ENCODE results near the gene AMIGO2. TPM values are rescaled to one million over a fixed set of nuclear protein-coding genes. Genes with fewer than 3 reads are reported as not detected.
A peak's percentile ranks its signal among the peaks of the same experiment; 100 is the strongest.

The AMIGO2 gene
- total and polyA plus RNA-seq, 10 donors: 6.7 to 27.1 (median 18.0) TPM

- intact Hi-C loops (cut with DNase I; ENCODE audit: low total_unique reads): no loop called here
- no peaks in the 10 kb centered on the region for H3K36me3 ChIP-seq
- WGBS, 5 donors: 87 to 94% (median 93%) methylated on average over 8 of the region's 8 CpGs
These were observed 1.7 kb downstream of the AMIGO2 start for GRCh38 chr12:47078086-47078395.

GRCh38 chr12:47077206-47078085, 2.3 kb downstream of the AMIGO2 start:
- H3K36me3 ChIP-seq: no peaks in the 10 kb centered on the region
- H3K27ac ChIP-seq: no peak overlapping the region
- TF ChIP-seq POLR2A (IDR thresholded peaks at IDR 0.05) (no peak), POLR2AphosphoS5 (IDR thresholded peaks at IDR 0.05) (no peak), CTCF (IDR thresholded peaks at IDR 0.05 in 8 of 11, conservative IDR thresholded peaks at IDR 0.05 in 3 of 11) (no peak)
- 85 to 92% (median 88%) methylated on average over 17 of the region's 17 CpGs for WGBS, 5 donors
- no peaks in the 10 kb centered on the region for H3K27me3 ChIP-seq (replicated peaks in 1 of 7)
- no peak for DNase-seq
- peaks cover 18 to 51% (median 42%) of the 10 kb centered on the region in 6 donors for H3K4me1 ChIP-seq
- peak overlapping the region in 5 of 8 donors; percentile 71 to 95 (median 84) for H3K4me3 ChIP-seq
- intact Hi-C loops (cut with DNase I; ENCODE audit: low total_unique reads): no loop called here
- H3K9me3 ChIP-seq: no peaks in the 10 kb centered on the region

More at GRCh38 chr12:47078086-47078395, 1.7 kb downstream of the AMIGO2 start:
- Histone ChIP-seq H3K9me3 (no peaks in the 10 kb centered on the region), H3K4me3 (peak overlapping the region in 6 of 8 donors; percentile 63 to 95 (median 79)), H3K27me3 (replicated peaks in 1 of 7) (no peaks in the 10 kb centered on the region), H3K4me1 (peaks cover 22 to 57% (median 48%) of the 10 kb centered on the region in 6 donors), H3K27ac (peak overlapping the region in 2 of 8 donors; percentile 94 to 96)
- no peak for DNase-seq
- no peak for TF ChIP-seq CTCF (IDR thresholded peaks at IDR 0.05 in 8 of 11, conservative IDR thresholded peaks at IDR 0.05 in 3 of 11)
- TF ChIP-seq POLR2A (IDR thresholded peaks at IDR 0.05): no peak
- no peak for TF ChIP-seq POLR2AphosphoS5 (IDR thresholded peaks at IDR 0.05)

GRCh38 chr12:47075192-47076084, 4.3 kb downstream of the AMIGO2 start:
- Histone ChIP-seq H3K36me3 (no peaks in the 10 kb centered on the region), H3K27me3 (replicated peaks in 1 of 7) (no peaks in the 10 kb centered on the region), H3K4me3 (no peak overlapping the region), H3K27ac (no peak overlapping the region), H3K4me1 (peaks cover 5 to 31% (median 22%) of the 10 kb centered on the region in 6 donors), H3K9me3 (no peaks in the 10 kb centered on the region)
- intact Hi-C loops (cut with DNase I; ENCODE audit: low total_unique reads): no loop called here
- no peak for DNase-seq
- no peak for TF ChIP-seq POLR2A (IDR thresholded peaks at IDR 0.05)
- TF ChIP-seq CTCF (IDR thresholded peaks at IDR 0.05 in 8 of 11, conservative IDR thresholded peaks at IDR 0.05 in 3 of 11): no peak
- no peak for TF ChIP-seq POLR2AphosphoS5 (IDR thresholded peaks at IDR 0.05)
- WGBS, 5 donors: 91 to 96% (median 94%) methylated on average over 7 of the region's 7 CpGs
